Left ventricle myocardium inferior (tissue), 1 donor: Measurements from ENCODE around the gene FAM174B. TPM values are rescaled to one million over a fixed set of nuclear protein-coding genes. Genes with fewer than 3 reads are reported as not detected.
A peak's percentile ranks its signal among the peaks of the same experiment; 100 is the strongest.

Source experiments
- DNase-seq: peaks from one replicate; pipeline ENCODE4 v3.0.0-alpha.2; 2020
- H3K27ac ChIP-seq: fragments of 200-600 bp; replicated peaks from 2 replicates; pipeline ENCODE4 v1.8.0; 2021
- H3K27me3 ChIP-seq: fragments of 200-600 bp; 2 replicates; pipeline ENCODE4 v1.8.0; 2021; ENCODE audit warnings: low read depth
- H3K36me3 ChIP-seq: fragments of 200-600 bp; 2 replicates; pipeline ENCODE4 v1.8.0; 2021
- H3K4me1 ChIP-seq: fragments of 200-600 bp; 2 replicates; pipeline ENCODE4 v1.8.0; 2021
- H3K4me3 ChIP-seq: fragments of 200-600 bp; 2 replicates; pipeline ENCODE4 v1.8.0; 2021; ENCODE audit warnings: mild to moderate bottlenecking, moderate library complexity
- H3K9me3 ChIP-seq: fragments of 200-600 bp; replicated peaks from 2 replicates; pipeline ENCODE4 v1.8.0; 2021
- intact Hi-C: fragments of 100-400 bp; cut with micrococcal nuclease; formaldehyde crosslinking; loops from one replicate; pipeline ENCODE4 v1.11.0; 2022
- total RNA-seq: library from RNA; stranded (reverse); fragmentation: NEBNext Ultra II Directional; extraction: Animal tissue kit (Norgen Biotek cat#: 25700); gene quantifications from one replicate; pipeline ENCODE4 v1.2.1, GENCODE V29; 2021
- TF ChIP-seq, protein P1 (sequence below): fragments of 200-600 bp; IDR thresholded peaks from 2 replicates; pipeline ENCODE4 v1.8.0; 2021; ENCODE audit warnings: antibody characterized with exemption, mild to moderate bottlenecking, borderline replicate concordance
- donor health status: DM: no; HTN: yes; CAD: no; lungs with severe emphysema.

Gene FAM174B
- total RNA-seq, 1 donor from 2014 or later: 17.1 TPM

- H3K27ac ChIP-seq: peak overlapping the region; percentile 79
- H3K9me3 ChIP-seq: no peaks in the 10 kb centered on the region
- H3K36me3 ChIP-seq: no peaks in the 10 kb centered on the region
- TF ChIP-seq, protein P1, sequence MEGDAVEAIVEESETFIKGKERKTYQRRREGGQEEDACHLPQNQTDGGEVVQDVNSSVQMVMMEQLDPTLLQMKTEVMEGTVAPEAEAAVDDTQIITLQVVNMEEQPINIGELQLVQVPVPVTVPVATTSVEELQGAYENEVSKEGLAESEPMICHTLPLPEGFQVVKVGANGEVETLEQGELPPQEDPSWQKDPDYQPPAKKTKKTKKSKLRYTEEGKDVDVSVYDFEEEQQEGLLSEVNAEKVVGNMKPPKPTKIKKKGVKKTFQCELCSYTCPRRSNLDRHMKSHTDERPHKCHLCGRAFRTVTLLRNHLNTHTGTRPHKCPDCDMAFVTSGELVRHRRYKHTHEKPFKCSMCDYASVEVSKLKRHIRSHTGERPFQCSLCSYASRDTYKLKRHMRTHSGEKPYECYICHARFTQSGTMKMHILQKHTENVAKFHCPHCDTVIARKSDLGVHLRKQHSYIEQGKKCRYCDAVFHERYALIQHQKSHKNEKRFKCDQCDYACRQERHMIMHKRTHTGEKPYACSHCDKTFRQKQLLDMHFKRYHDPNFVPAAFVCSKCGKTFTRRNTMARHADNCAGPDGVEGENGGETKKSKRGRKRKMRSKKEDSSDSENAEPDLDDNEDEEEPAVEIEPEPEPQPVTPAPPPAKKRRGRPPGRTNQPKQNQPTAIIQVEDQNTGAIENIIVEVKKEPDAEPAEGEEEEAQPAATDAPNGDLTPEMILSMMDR: no peak
- intact Hi-C loops: no loop called here
- DNase-seq: no peak
- H3K4me3 ChIP-seq: peak overlapping the region; percentile 2
- no peaks in the 10 kb centered on the region for H3K27me3 ChIP-seq
- peaks cover 42% of the 10 kb centered on the region for H3K4me1 ChIP-seq
These were observed 38.7 kb downstream of the FAM174B start for GRCh38 chr15:92616621-92617548.

- Histone ChIP-seq H3K4me3 (no peak overlapping the region), H3K9me3 (no peaks in the 10 kb centered on the region), H3K4me1 (peaks cover 37% of the 10 kb centered on the region), H3K27ac (no peak overlapping the region), H3K36me3 (no peaks in the 10 kb centered on the region), H3K27me3 (no peaks in the 10 kb centered on the region)
- intact Hi-C loops: no loop called here
- TF ChIP-seq, protein P1: no peak
- DNase-seq: no peak
These were observed 40.5 kb downstream of the FAM174B start for GRCh38 chr15:92614791-92615785.

- Histone ChIP-seq H3K27me3 (no peaks in the 10 kb centered on the region), H3K9me3 (no peaks in the 10 kb centered on the region), H3K27ac (no peak overlapping the region), H3K4me3 (no peak overlapping the region), H3K4me1 (peaks cover 29% of the 10 kb centered on the region), H3K36me3 (no peaks in the 10 kb centered on the region)
- intact Hi-C loops: no loop called here
- DNase-seq: no peak
- TF ChIP-seq, protein P1: no peak
These were observed 41.3 kb downstream of the FAM174B start for GRCh38 chr15:92614301-92614700.

GRCh38 chr15:92613841-92614240 lies 41.7 kb downstream of the FAM174B start:
- intact Hi-C loops: no loop called here
- Histone ChIP-seq H3K36me3 (no peaks in the 10 kb centered on the region), H3K9me3 (no peaks in the 10 kb centered on the region), H3K4me1 (peaks cover 24% of the 10 kb centered on the region), H3K27me3 (no peaks in the 10 kb centered on the region), H3K27ac (no peak overlapping the region), H3K4me3 (no peak overlapping the region)
- no peak for DNase-seq
- TF ChIP-seq, protein P1: no peak

- peaks cover 15% of the 10 kb centered on the region for H3K4me1 ChIP-seq
- TF ChIP-seq, protein P1: no peak
- intact Hi-C loops: no loop called here
- DNase-seq: no peak
- H3K27ac ChIP-seq: no peak overlapping the region
- no peaks in the 10 kb centered on the region for H3K36me3 ChIP-seq
- H3K27me3 ChIP-seq: no peaks in the 10 kb centered on the region
- H3K9me3 ChIP-seq: no peaks in the 10 kb centered on the region
- no peak overlapping the region for H3K4me3 ChIP-seq
These were observed 42.7 kb downstream of the FAM174B start for GRCh38 chr15:92612891-92613290.
